Activated CD8-positive, alpha-beta memory T cell treated with anti-CD3 and anti-CD28 coated beads, Interleukin-2, amount 50 U/mL, for 24 hours (primary cell): ENCODE results near the gene P3H4.
"Not testable (repeated sequence)": the region's sequence is repeated elsewhere in the genome, so short reads cannot be mapped to it uniquely, and the experiment has no call there.

Experiments used
- DNase-seq: peaks from one replicate; pipeline ENCODE4 v3.0.0-alpha.2; 2020; ENCODE audit errors: extremely low read depth

The P3H4 gene, protein sequence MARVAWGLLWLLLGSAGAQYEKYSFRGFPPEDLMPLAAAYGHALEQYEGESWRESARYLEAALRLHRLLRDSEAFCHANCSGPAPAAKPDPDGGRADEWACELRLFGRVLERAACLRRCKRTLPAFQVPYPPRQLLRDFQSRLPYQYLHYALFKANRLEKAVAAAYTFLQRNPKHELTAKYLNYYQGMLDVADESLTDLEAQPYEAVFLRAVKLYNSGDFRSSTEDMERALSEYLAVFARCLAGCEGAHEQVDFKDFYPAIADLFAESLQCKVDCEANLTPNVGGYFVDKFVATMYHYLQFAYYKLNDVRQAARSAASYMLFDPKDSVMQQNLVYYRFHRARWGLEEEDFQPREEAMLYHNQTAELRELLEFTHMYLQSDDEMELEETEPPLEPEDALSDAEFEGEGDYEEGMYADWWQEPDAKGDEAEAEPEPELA

DNA sequence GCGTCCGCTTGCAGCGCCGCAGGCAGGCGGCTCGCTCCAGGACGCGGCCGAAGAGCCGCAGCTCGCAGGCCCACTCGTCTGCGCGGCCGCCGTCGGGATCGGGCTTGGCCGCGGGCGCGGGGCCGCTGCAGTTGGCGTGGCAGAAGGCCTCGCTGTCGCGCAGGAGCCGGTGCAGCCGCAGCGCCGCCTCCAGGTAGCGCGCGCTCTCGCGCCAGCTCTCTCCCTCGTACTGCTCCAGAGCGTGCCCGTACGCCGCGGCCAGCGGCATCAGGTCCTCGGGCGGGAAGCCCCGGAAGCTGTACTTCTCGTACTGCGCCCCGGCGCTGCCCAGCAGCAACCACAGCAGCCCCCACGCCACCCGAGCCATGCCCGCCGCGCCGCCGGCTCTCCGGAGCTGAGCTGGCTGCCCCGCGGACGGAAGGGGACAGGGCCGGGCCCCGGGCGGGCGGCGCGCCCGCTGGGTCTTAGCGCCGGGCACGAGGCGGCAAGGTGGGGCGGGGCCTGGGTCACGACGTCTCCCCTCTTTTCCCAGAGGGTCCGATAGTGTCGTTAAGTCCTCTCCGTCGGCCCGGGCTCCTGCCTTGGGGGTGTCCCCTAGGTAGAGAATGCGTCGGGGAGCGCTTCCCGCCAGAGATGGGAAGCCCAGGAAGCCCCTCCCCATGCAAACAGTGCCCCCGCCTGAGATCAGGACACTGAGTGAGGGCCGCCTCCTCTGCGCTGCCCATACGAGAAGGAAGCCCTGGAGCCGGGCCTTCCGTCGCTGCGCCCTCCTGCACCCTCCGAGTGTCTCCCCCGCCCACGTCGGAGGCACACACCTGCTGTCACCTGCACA is at the start of gene P3H4:
TSS of gene P3H4 (minus strand) at position 401 of the 832 bp plus-strand sequence. CDS start at position 367, 34 bp downstream.
- DNase-seq: no peak

DNA sequence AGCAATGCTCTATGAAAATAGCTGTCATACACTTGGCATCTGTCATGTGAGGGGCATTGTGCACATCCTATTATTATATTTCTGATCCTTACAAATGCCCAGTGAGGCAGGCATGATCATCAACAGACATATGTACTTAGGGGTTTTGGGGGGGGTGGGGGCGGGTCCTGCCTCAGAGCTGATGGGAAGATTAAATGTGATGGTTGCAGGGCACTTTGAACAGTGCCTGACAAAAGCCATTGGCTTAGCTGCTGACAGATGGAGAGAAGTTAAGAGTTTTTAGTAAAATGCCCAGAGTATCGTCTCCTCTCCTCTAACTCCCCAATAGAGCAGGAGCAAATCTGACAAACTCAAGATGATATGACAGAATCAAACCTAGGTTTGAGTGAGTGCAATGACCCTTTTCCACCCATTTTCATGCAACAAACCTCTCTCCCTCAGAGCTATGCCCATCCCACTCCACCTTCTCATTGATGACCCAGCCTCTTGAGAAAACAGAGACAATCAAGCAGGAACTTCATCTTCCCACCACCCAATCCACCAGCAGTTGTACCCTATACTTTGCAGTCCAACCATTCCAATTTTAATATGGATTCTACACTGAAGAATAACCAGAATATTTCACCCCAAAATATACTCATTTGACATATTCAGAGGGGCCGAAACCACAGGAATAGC is 48.6 kb upstream of the P3H4 start:
- no peak for DNase-seq

DNA sequence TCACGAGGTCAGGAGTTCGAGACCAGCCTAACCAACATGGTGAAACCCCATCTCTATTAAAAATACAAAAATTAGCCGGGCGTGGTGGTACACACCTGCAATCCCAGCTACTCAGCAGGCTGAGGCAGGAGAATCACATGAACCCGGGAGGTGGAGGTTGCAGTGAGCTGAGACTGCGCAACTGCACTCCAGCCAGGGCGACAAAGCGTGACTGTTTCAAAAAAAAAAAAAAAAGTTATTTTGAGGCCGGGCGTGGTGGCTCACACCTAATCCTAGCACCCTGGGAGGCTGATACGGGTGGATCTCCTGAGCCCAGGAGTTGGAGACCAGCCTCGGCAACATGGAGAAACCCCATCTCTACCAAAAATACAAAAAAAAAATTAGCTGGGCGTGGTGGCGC is 39.6 kb upstream of the P3H4 start:
- not testable (repeated sequence) for DNase-seq

DNA sequence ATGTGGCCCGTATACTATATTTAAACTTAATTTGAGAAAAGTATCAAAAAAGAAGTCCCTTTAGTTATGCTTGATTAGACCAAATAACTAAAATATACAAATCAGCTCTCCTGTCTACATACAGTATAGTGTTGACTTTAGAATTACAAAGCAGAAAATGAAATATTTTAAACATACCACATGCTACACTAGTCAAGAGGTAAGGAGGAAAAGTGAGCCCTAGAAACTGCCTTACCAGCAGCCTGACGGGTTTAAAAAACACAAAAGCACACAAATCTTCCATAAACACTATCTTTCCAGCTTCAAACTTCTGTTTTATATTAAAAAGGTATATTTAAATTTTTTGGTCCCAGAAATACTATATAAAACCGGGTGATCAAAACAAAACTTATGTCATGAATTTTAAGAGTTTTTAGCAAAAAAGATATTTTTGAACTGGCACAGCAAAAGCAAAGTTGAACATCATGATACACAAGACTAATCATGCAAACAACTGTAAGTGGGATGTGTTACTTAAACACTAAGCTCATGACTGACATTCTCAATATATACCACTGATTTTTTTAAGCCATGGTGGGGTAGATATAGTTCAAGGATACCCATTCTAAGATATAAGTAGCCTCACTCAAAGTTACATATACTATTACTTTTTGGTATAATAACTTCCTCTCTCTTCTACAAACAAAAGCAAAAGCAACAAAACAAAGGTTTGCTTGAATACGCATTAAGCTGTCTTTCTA is 37.7 kb upstream of the P3H4 start:
- no peak for DNase-seq

DNA sequence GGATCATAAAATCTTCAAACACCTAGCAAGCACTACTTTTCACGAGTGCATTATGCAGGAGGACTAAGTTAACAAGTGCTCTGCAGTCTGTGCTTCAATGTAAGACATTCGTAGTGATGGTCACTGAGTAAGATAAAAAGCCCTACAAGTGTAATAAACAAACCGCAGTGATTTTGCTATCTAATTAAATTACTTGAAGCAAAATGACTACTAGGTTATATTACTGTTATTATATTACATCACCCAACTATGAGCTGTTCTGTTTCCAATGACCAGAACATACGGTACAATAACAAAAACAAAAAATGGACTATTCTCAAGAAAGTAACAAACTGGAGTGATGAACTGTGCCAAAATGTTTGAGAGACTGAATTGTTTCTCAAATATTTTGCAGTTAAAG is 37.0 kb upstream of the P3H4 start:
- no peak for DNase-seq

DNA sequence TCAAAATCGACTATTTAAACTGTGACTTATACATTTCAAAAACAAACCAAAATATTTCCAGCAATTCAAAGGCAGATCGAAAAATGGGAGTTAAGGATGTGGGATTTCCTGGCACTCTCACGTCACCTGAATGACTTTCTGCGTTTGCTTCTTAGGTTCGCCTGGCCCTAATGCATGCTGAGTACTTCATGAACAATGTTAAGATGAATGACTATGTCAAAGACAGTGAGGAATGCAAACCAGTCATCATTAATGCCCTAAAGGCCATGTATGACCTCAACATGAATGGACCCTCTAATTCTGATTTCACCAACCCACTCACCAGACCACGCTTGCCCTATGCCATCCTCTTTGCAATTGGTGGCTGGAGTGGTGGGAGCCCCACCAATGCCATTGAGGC is 33.2 kb upstream of the P3H4 start:
- DNase-seq: no peak

DNA sequence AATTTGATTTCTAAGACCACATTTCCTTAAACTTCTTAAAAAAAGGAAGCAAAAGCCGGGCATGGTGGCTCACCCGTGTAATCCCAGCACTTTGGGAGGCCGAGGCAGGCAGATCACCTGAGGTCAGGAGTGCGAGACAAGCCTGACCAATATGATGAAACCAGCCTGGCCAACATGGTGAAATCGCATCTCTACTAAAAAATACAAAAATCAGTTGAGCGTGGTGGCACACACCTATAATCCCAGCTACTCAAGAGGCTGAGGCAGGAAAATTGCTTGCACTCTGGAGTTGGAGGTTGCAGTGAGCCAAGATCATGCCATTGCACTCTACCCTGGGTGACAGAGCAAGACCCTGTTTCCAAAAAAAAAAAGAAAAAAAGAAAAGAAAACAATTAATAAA is 29.0 kb upstream of the P3H4 start:
- DNase-seq: not testable (repeated sequence)

DNA sequence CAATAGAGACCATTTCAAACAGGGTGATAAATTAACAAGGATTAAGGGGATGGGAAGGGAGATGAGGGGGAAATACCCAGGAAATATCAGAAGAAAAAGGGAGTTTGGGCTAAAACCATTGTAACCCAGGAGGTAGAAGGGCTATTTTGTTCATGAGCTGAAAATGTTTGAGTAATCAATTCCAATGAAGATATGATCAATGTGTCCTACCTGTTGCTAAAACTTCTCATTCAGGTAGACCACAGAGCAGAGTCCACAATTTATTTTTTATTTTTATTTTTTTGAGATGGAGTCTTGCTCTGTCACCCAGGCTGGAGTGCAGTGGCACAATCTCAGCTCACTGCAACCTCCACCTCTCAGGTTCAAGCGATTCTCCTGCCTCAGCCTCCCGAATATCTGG is 27.7 kb upstream of the P3H4 start:
- not testable (repeated sequence) for DNase-seq

DNA sequence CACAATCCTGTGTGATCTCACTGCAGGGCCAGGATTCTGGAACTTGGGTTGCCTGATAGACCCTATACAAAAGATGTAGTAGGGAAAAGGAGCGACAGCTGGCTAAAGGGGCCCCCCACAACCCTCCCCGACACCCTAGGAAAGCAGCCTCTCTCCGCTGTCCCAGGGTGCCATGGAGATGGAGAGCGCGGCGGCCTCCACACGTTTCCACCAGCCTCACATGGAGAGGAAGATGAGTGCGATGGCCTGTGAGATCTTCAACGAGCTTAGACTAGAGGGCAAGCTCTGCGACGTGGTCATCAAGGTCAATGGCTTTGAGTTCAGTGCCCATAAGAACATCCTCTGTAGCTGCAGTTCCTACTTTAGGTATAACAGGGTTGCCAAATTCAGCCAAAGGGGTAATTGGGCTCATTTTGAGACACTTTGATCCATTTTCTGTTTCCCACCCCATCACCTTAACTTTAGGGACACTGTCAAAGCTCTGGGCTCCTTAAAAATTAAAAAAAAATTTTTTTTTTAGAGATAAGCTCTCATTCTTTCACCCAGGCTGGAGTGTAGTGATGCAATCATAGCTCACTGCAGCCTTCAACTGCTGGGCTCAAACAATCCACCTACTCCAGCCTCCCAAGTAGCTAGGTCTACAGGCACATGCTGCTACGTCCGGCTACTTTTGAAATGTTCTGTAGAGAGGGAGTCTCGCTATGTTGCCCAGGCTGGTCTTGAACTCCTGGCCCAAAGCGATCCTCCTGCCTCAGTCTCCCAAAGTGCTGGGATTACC is 26.2 kb upstream of the P3H4 start, which contains the start of gene KLHL10:
TSS of gene KLHL10 (plus strand) at position 65 of the 778 bp plus-strand sequence. CDS start at position 173, 108 bp downstream.
- no peak for DNase-seq

DNA sequence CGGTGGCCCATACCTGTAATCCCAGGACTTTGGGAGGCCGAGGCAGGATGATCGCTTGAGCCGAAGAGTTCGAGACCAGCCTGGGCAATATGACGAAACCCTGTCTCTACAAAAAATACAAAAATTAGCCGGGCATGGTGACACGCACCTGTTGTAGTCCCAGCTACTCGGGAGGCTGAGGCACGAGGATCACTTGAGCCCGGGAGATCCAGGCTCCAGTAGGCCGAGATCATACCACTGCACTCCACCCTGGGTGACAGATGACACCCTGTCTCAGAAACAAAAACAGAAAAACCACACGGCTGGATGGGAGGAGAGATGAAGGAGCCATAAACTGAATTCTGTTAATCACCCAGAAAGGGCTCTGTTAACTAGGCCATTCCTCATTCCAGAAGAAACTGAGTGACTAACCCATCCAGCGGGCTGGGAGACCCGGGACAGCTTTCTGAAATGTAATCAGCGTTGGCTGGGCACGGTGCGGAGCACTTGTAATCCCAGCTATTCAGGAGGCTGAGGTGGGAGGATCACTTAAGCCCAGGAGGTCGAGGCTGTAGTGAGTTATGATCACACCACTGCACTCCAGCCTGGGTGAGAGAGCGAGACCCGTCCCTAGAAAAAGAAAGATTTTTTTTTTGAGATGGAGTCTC is 24.9 kb upstream of the P3H4 start:
- DNase-seq: no peak

DNA sequence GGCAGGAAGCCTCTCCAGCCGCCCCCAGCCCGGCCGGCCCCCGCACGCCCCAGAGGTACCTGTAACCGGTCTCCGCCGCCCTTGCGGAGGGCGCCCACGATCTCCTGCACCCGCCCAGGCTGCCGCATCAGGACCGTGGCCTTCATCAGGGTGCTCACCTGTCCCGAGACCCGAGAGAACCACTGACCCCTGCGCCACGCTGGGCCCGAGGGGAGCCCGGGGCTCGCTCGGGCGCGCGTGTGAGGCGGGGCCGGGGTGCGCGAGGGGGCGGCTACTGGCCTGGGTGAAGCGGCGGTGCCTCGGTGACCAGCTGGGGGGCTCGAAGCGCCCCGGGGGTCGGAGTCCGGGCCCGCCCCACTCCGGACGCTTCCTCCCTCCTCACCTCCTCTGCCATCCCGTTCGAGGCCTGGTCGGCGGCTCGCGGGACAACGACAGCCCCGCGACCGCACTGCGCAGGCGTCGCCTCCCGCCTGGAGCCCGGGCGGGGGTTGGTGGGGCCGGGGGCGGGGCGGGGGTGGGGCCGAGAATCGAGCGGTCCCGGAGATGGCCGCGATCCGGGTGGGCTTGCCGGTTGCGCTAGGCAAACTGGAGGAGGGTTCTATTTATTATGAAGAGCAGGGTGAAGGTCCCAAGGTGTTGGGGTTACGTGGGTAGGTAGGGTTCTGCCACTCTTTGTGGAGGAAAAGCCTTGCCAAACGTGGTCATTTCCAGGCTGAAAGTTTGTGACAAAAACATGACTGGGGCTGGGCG is 24.2 kb upstream of the P3H4 start, which contains the start of gene NT5C3B:
TSS of gene NT5C3B (minus strand) at position 433 of the 750 bp plus-strand sequence. CDS start at position 394, 39 bp downstream.
- peak; percentile 18 for DNase-seq

DNA sequence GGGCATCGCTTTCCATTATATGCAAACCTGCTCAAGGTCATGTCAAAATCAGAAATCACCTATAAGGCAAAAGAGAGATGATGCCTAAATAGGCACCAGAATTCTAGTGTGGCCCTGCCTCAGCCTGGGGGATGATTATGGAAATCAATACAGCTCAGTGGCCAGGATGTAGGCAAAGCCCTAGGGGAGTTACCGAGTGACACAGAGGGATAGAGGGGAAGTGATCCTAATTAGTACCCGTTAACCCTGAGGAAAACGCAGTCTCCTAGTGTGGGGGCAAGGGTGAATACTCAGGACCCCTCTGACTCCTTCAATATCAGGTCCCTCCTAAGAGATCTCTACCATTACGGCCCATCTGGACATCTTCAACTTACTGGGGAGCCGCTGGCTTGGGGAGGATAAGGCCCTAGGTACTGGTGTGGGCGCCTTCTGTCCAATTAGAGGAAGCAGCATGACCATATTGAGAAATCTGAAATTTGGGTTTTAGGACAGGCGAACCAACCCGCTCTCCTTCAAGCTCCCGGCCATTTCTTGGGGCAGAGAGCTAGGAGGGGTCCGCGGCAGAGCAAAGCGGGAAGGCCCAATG is 23.6 kb upstream of the P3H4 start:
- DNase-seq: no peak

DNA sequence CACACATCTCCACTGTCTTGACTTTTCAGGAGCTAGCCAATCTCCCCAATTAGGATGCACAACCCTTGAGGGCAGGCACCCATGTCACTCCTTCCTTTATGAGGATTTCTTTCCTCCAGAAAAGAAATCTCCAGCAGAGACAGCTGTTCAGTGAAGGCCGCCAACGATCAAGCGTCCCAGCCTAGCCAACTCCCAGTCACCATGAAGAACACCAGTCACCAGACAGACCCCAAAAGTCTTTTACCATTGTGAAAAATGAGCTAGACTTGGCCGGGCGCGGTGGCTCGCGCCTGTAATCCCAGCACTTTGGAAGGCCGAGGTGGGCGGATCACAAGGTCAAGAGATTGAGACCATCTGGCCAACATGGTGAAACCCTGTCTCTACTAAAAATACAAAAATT is 18.2 kb upstream of the P3H4 start:
- not testable (repeated sequence) for DNase-seq

DNA sequence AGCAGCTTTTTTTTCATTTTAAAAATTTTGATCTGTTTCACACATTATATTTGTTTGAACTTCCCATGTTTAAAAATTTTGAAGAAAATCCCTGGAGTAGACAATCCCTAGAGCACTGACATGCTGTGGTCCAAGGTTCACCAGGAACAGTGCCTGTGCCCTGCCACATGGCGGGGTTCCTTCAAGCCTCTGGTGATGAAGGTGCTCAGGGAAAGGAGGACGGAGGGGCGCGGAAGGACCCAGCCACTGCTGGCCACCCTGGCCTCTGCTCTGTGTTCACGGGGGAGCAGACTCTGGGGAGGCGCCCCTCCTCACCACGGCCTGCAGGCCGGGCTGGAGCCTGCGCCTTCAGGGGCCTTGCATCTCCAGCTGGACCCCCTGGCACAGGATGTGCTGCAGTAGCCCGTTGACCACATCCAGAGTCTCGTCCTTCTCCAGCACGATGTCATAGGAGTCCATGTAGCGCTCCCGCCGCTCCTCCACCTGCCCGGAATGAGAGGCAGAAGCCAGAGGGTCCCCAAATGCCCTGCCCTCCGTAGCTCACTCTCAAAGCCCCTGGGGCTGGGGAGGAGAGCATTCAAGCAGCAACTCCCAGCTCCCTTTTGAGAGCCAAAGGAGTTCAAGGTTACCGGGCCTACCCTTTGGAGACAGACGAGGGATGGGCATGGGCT is 13.6 kb upstream of the P3H4 start:
- DNase-seq: no peak

DNA sequence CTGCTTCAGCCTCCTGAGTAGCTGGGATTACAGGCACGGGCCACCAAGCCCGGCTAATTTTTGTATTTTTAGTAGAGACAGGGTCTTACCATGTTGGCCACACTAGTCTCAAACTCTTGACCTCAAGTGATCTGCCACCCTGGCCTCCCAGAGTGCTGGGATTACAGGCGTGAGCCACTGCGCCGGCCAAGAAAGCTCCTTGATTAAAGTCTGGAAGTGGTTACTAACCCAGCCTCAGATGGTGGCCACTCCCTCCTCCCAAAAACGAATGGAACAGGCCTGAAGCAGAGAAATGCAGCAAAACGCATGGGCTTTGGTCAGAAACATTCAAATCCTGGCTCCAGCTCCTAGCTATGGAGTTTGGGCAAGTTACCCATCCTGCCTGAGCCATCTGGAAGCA is 12.3 kb upstream of the P3H4 start:
- no peak for DNase-seq

DNA sequence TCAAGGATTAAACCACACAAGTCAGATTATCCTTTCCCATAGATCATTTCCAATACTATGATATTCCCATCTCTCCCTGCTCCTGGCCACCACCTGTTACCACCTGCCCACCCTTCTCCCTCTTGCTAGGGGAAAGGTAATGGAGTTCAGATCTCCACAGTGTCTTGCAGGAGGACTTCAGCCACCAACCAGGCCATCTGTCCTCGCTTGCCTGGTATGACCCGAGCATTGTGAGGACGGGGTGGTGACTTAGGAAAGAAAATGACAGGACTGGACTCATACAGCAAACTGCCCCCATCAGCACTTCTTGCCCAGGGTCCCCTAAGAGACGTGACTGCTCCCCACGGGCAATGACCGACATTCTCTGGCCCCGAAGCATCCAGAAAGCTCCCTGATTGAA is 11.8 kb upstream of the P3H4 start:
- no peak for DNase-seq

DNA sequence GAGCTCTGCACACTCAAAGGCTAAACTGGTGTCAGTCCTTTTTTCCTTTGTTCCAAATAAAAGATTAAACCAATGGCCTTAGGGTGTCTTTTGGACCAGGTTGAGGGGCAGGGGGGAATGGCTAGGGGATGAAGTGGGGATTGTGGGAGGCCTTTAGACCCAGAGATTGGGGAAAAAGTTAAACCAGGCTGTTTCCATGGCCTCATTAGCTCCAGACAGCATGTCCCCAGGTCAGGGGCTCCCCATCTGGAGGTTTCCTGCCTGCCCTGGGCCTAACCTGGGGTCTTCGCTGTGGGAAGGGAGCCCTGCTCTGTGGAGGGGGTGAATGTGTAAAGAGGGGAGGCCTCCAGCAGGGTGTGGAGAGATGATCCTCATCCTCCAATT is 11.4 kb upstream of the P3H4 start:
- no peak for DNase-seq
